Measurements from ENCODE around the gene ZRANB1.

Gene ZRANB1

GRCh38 chr10:125008689-125009638 is 67.0 kb downstream of the ZRANB1 start:
- no peak for DNase-seq

GRCh38 chr10:125009661-125010161 is 67.8 kb downstream of the ZRANB1 start:
- DNase-seq: no peak

GRCh38 chr10:125010362-125010761 is 68.4 kb downstream of the ZRANB1 start:
- DNase-seq: no peak

- no peak for DNase-seq
These were observed 69.4 kb downstream of the ZRANB1 start for GRCh38 chr10:125011171-125011925.

GRCh38 chr10:125011926-125012705 is 70.2 kb downstream of the ZRANB1 start:
- peak; percentile 32 for DNase-seq

- no peak for DNase-seq
These were observed 71.1 kb downstream of the ZRANB1 start for GRCh38 chr10:125012851-125013528.

GRCh38 chr10:125013529-125013872 is 71.6 kb downstream of the ZRANB1 start:
- DNase-seq: no peak

- DNase-seq: no peak
These were observed 72.3 kb downstream of the ZRANB1 start for GRCh38 chr10:125014086-125014830.

GRCh38 chr10:125014836-125015355 is 73.0 kb downstream of the ZRANB1 start:
- DNase-seq: no peak

GRCh38 chr10:125015356-125015944 is 73.5 kb downstream of the ZRANB1 start:
- no peak for DNase-seq

- DNase-seq: no peak
These were observed 74.2 kb downstream of the ZRANB1 start for GRCh38 chr10:125016123-125016522.

GRCh38 chr10:125016611-125017202 is 74.8 kb downstream of the ZRANB1 start:
- no peak for DNase-seq

- DNase-seq: no peak
These were observed 75.8 kb downstream of the ZRANB1 start for GRCh38 chr10:125017547-125018298.

GRCh38 chr10:125018576-125019143 is 76.7 kb downstream of the ZRANB1 start:
- no peak for DNase-seq

GRCh38 chr10:125020386-125020785 is 78.5 kb downstream of the ZRANB1 start:
- no peak for DNase-seq

- no peak for DNase-seq
These were observed 78.9 kb downstream of the ZRANB1 start for GRCh38 chr10:125020871-125021270.

- no peak for DNase-seq
These were observed 79.9 kb downstream of the ZRANB1 start for GRCh38 chr10:125021686-125022344.

GRCh38 chr10:125022671-125023070 is 80.7 kb downstream of the ZRANB1 start:
- no peak for DNase-seq

GRCh38 chr10:125023255-125023654 is 81.3 kb downstream of the ZRANB1 start:
- DNase-seq: no peak

All from fibroblast of skin of right quadriceps (primary cell).